Measurements from ENCODE around the gene APOC4.

The APOC4 gene, protein sequence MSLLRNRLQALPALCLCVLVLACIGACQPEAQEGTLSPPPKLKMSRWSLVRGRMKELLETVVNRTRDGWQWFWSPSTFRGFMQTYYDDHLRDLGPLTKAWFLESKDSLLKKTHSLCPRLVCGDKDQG

DNA sequence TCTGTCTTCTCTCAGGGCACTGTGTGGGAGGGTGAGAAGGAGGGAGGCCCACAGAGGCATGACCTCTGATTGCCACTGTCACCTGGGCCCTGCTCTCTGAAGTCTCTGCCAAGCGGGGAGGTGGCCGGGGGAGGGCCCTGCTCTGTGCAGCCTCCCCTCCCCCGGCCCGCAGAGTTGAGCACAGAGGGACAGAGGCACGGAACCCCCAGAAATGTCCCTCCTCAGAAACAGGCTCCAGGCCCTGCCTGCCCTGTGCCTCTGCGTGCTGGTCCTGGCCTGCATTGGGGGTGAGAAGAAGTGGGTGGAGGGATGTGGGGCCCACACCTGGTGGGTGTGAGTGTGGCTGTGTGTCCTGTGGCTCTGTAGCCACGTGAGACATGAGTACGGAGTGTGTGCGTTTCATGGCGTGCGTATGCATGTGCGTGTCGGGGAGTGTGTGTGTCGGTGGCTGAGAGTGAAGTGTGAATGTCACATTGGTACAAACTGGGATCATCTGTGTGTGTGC, at the start of gene APOC4:
APOC4 (plus strand) TSS at position 171 of the 505 bp plus-strand sequence; CDS start at position 212, 41 bp downstream.
- H3K27ac Mint-ChIP-seq, result no peak within 1 kb of the TSS
- H3K9me3 Mint-ChIP-seq (ENCODE audit: low read depth), result no peaks in the 10 kb centered on the region
- H3K4me3 Mint-ChIP-seq, result no peak within 1 kb of the TSS
- H3K36me3 Mint-ChIP-seq, result no peaks in the 10 kb centered on the region
- no peaks in the 10 kb centered on the region for H3K27me3 Mint-ChIP-seq
- H3K4me1 Mint-ChIP-seq (ENCODE audit: low read depth), result no peaks in the 10 kb centered on the region

DNA sequence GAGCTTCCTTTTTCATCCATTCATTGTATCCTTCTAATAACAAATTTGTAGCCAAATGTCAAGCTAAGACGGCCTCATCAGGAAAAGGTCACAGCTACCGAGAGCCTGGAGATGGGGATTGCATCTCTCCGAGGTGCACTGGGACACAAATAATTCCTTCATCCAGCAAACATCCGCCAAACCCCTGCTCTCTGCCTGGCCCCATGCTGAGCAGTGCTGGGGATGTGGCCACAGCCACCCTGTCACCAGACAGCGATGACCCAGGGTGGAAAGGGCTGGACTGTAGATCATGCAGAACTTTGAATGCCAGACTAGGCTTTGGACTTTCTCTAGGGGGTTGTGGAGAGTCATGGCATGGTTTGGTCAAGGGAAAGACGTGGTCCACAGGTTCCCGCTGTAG, 49.1 kb upstream of the APOC4 start:
- Mint-ChIP-seq H3K27ac (peak overlapping the region; percentile 72), H3K4me3 (peak overlapping the region; percentile 96), H3K4me1 (ENCODE audit: low read depth) (peaks cover 34% of the 10 kb centered on the region), H3K9me3 (ENCODE audit: low read depth) (no peaks in the 10 kb centered on the region), H3K27me3 (no peaks in the 10 kb centered on the region), H3K36me3 (peaks cover 5% of the 10 kb centered on the region)

DNA sequence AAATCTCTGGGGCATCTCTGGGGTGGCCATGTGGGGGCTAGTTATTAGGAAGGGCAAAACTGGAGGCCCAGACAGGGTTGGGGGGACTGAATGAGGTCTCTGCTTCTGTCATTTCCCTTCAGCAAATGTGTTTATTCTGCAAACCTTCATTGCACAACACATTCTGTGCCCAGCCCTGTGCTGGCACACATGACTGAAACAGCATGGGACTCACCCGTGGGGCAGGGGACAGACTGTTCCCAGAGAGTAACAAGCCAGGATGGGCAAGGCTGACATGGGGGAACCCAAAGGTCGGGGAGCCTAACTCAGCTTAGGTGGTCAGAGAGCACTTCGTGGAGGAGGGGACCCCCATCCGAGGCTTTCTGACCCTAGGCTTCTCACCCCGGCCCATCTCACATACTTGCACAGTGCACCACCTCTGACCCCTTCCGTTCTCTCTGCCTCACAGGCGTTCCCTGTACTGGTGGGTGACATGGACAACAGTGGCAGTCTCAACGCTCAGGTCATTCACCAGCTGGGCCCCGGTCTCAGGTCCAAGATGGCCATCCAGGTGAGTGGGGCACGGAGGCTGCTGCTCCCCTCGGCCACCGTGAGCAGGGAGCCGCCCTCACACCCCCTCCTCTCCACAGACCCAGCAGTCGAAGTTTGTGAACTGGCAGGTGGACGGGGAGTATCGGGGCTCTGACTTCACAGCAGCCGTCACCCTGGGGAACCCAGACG, 48.5 kb upstream of the APOC4 start:
- peak overlapping the region; percentile 96 for H3K4me3 Mint-ChIP-seq
- H3K36me3 Mint-ChIP-seq, result peaks cover 5% of the 10 kb centered on the region
- H3K27ac Mint-ChIP-seq, result no peak overlapping the region
- H3K27me3 Mint-ChIP-seq, result no peaks in the 10 kb centered on the region
- peaks cover 34% of the 10 kb centered on the region for H3K4me1 Mint-ChIP-seq (ENCODE audit: low read depth)
- no peaks in the 10 kb centered on the region for H3K9me3 Mint-ChIP-seq (ENCODE audit: low read depth)

DNA sequence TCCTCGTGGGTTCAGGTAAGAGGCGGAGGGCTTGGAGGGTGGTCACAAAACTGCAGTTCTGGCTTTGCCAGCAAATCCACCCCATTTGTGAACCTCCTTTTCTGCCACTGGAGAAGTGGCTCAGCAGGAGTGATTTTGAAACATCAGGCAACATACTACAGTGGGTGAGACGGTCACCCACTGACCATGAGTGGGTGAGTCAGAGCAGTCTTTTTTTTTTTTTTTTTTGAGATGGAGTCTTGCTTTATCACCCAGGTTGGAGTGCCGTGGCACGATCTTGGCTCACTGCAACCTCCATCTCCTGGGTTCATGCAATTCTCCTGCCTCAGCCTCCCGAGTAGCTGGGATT, 48.0 kb upstream of the APOC4 start:
- no peak overlapping the region for H3K27ac Mint-ChIP-seq
- H3K4me1 Mint-ChIP-seq (ENCODE audit: low read depth), result peaks cover 32% of the 10 kb centered on the region
- H3K4me3 Mint-ChIP-seq, result peak overlapping the region; percentile 30
- H3K36me3 Mint-ChIP-seq, result peaks cover 5% of the 10 kb centered on the region
- H3K27me3 Mint-ChIP-seq, result no peaks in the 10 kb centered on the region
- no peaks in the 10 kb centered on the region for H3K9me3 Mint-ChIP-seq (ENCODE audit: low read depth)

DNA sequence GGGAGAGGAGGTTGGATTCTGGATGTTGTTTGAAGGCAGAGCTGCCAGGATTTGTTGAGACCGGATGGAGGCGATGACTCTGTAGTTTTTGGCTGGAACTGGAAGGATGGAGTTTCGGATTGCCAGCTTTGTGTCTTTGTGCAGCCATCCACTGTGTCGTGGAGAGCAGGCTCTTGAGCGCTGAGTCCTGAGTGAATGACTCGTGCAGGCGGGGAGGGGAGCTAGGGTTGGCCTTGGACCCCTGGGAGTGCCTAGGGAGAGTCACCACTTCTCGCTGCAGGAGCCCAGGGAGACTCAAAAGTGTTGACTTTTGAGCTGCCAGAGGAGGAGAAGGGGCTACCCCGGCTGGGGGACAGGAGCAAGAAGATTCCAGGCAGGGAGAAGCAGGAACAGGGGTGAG, 47.1 kb upstream of the APOC4 start:
- peaks cover 5% of the 10 kb centered on the region for H3K36me3 Mint-ChIP-seq
- H3K4me1 Mint-ChIP-seq (ENCODE audit: low read depth), result peaks cover 31% of the 10 kb centered on the region
- no peak overlapping the region for H3K27ac Mint-ChIP-seq
- H3K9me3 Mint-ChIP-seq (ENCODE audit: low read depth), result no peaks in the 10 kb centered on the region
- H3K27me3 Mint-ChIP-seq, result no peaks in the 10 kb centered on the region
- peak overlapping the region; percentile 42 for H3K4me3 Mint-ChIP-seq

DNA sequence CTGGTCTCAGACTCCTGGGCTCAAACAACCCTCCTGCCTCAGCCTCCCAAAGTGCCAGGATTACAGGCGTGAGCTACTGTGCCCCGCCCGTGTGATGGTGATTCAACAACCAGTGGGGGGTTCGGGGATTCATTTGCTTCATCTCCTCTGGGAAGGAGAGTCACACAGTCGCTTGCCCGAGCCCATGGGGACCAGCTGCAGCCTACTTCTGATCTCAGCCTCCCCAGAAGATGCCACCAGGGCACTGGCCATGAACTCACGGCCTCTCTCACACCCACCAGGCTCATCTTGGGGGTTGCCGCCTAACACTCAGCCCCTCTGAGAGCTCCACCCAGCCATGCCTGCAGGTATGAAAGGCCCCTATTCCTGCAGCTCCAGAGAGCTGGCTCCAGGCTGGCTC, 44.2 kb upstream of the APOC4 start:
- Mint-ChIP-seq H3K27me3 (no peaks in the 10 kb centered on the region), H3K36me3 (peaks cover 3% of the 10 kb centered on the region), H3K9me3 (ENCODE audit: low read depth) (no peaks in the 10 kb centered on the region), H3K4me3 (no peak overlapping the region), H3K27ac (no peak overlapping the region), H3K4me1 (ENCODE audit: low read depth) (peaks cover 16% of the 10 kb centered on the region)

DNA sequence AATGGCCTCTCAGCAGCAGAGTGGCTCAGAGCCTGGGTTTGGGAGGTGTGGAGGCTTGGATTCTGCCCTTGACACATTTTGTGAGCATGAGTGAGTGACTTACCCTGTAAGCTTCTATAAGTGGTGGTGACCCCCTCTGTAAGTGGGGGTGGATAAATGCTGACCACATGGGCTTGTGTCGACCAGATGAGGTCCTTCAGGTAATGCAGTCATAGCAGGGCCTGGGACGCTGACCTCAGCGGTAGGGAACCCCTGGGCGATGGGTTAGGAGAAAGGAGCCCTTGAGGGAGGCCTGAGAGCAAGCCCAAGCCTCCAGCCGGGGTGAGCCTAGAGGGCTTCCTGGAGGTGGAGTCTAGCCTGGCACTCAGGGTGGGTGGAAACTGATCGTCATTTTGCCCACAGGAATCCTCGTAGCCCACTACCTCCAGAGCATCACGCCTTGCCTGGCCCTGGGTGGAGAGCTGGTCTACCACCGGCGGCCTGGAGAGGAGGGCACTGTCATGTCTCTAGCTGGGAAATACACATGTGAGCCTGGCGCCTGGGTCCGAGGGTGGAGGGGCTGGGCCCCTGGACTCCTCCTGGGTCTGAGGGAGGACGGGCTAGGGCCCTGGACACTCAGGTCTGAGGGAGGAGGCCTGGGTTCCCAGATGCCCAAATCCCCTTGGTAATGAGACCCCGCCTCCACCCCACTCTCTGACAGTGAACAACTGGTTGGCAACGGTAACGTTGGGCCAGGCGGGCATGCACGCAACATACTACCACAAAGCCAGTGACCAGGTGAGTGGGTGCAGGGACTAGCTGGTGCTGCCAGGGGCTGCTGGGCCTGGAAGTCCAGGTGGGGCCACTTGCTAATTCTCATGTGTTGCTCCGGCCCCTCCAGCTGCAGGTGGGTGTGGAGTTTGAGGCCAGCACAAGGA, 41.5 kb upstream of the APOC4 start:
- no peaks in the 10 kb centered on the region for H3K9me3 Mint-ChIP-seq (ENCODE audit: low read depth)
- H3K4me1 Mint-ChIP-seq (ENCODE audit: low read depth), result peaks cover 7% of the 10 kb centered on the region
- H3K27ac Mint-ChIP-seq, result no peak overlapping the region
- no peak overlapping the region for H3K4me3 Mint-ChIP-seq
- H3K27me3 Mint-ChIP-seq, result no peaks in the 10 kb centered on the region
- H3K36me3 Mint-ChIP-seq, result peaks cover 3% of the 10 kb centered on the region

DNA sequence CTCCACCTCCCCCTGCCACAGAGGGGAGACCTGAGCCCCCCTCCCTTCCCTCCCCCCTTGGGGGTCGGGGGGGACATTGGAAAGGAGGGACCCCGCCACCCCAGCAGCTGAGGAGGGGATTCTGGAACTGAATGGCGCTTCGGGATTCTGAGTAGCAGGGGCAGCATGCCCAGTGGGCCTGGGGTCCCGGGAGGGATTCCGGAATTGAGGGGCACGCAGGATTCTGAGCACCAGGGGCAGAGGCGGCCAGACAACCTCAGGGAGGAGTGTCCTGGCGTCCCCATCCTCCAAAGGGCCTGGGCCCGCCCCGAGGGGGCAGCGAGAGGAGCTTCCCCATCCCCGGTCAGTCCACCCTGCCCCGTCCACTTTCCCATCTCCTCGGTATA, 38.8 kb upstream of the APOC4 start:
- Mint-ChIP-seq H3K4me3 (no peak overlapping the region), H3K4me1 (ENCODE audit: low read depth) (peaks cover 10% of the 10 kb centered on the region), H3K27ac (no peak overlapping the region), H3K36me3 (peaks cover 3% of the 10 kb centered on the region), H3K27me3 (peaks cover 8% of the 10 kb centered on the region), H3K9me3 (ENCODE audit: low read depth) (no peaks in the 10 kb centered on the region)

DNA sequence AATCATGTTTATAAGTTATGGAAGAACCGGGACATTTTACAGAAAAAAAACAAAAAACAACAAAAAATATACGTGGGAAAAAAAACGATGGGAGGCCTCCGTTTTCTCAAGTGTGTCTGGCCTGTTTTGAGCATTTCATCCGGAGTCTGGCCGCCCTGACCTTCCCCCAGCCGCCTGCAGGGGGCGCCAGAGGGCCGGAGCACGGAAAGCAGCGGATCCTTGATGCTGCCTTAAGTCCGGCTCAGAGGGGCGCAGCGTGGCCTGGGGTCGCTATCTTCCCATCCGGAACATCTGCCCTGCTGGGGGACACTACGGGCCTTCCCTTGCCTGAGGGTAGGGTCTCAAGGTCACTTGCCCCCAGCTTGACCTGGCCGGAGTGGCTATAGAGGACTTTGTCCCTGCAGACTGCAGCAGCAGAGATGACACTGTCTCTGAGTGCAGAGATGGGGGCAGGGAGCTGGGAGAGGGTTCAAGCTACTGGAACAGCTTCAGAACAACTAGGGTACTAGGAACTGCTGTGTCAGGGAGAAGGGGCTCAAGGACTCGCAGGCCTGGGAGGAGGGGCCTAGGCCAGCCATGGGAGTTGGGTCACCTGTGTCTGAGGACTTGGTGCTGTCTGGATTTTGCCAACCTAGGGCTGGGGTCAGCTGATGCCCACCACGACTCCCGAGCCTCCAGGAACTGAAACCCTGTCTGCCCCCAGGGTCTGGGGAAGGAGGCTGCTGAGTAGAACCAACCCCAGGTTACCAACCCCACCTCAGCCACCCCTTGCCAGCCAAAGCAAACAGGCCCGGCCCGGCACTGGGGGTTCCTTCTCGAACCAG, 38.2 kb upstream of the APOC4 start:
- Mint-ChIP-seq H3K27me3 (peaks cover 8% of the 10 kb centered on the region), H3K4me1 (ENCODE audit: low read depth) (peaks cover 10% of the 10 kb centered on the region), H3K4me3 (peak overlapping the region; percentile 10), H3K9me3 (ENCODE audit: low read depth) (no peaks in the 10 kb centered on the region), H3K27ac (no peak overlapping the region), H3K36me3 (peaks cover 3% of the 10 kb centered on the region)

DNA sequence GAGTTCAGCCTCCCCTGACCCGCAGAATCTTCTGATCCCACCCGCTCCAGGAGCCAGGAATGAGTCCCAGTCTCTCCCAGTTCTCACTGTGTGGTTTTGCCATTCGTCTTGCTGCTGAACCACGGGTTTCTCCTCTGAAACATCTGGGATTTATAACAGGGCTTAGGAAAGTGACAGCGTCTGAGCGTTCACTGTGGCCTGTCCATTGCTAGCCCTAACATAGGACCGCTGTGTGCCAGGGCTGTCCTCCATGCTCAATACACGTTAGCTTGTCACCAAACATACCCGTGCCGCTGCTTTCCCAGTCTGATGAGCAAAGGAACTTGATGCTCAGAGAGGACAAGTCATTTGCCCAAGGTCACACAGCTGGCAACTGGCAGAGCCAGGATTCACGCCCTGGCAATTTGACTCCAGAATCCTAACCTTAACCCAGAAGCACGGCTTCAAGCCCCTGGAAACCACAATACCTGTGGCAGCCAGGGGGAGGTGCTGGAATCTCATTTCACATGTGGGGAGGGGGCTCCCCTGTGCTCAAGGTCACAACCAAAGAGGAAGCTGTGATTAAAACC, 37.5 kb upstream of the APOC4 start:
- Mint-ChIP-seq H3K4me1 (ENCODE audit: low read depth) (peaks cover 10% of the 10 kb centered on the region), H3K9me3 (ENCODE audit: low read depth) (no peaks in the 10 kb centered on the region), H3K4me3 (no peak overlapping the region), H3K27ac (no peak overlapping the region), H3K27me3 (peaks cover 8% of the 10 kb centered on the region), H3K36me3 (peaks cover 3% of the 10 kb centered on the region)

DNA sequence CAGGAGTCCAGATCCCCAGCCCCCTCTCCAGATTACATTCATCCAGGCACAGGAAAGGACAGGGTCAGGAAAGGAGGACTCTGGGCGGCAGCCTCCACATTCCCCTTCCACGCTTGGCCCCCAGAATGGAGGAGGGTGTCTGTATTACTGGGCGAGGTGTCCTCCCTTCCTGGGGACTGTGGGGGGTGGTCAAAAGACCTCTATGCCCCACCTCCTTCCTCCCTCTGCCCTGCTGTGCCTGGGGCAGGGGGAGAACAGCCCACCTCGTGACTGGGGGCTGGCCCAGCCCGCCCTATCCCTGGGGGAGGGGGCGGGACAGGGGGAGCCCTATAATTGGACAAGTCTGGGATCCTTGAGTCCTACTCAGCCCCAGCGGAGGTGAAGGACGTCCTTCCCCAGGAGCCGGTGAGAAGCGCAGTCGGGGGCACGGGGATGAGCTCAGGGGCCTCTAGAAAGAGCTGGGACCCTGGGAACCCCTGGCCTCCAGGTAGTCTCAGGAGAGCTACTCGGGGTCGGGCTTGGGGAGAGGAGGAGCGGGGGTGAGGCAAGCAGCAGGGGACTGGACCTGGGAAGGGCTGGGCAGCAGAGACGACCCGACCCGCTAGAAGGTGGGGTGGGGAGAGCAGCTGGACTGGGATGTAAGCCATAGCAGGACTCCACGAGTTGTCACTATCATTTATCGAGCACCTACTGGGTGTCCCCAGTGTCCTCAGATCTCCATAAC, 36.4 kb upstream of the APOC4 start, which contains the start of gene APOE:
APOE (plus strand) TSS at position 360 of the 724 bp plus-strand sequence. CDS start 829 bp downstream, outside the sequence.
- no peaks in the 10 kb centered on the region for H3K9me3 Mint-ChIP-seq (ENCODE audit: low read depth)
- H3K27ac Mint-ChIP-seq, result no peak within 1 kb of the TSS
- H3K27me3 Mint-ChIP-seq, result peaks cover 8% of the 10 kb centered on the region
- peaks cover 10% of the 10 kb centered on the region for H3K4me1 Mint-ChIP-seq (ENCODE audit: low read depth)
- H3K36me3 Mint-ChIP-seq, result peaks cover 3% of the 10 kb centered on the region
- H3K4me3 Mint-ChIP-seq, result no peak within 1 kb of the TSS

DNA sequence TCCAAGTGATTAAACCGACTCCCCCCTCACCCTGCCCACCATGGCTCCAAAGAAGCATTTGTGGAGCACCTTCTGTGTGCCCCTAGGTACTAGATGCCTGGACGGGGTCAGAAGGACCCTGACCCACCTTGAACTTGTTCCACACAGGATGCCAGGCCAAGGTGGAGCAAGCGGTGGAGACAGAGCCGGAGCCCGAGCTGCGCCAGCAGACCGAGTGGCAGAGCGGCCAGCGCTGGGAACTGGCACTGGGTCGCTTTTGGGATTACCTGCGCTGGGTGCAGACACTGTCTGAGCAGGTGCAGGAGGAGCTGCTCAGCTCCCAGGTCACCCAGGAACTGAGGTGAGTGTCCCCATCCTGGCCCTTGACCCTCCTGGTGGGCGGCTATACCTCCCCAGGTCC, 34.4 kb upstream of the APOC4 start:
- no peak overlapping the region for H3K27ac Mint-ChIP-seq
- peaks cover 2% of the 10 kb centered on the region for H3K36me3 Mint-ChIP-seq
- H3K9me3 Mint-ChIP-seq (ENCODE audit: low read depth), result no peaks in the 10 kb centered on the region
- H3K4me1 Mint-ChIP-seq (ENCODE audit: low read depth), result peaks cover 9% of the 10 kb centered on the region
- peaks cover 11% of the 10 kb centered on the region for H3K27me3 Mint-ChIP-seq
- no peak overlapping the region for H3K4me3 Mint-ChIP-seq

DNA sequence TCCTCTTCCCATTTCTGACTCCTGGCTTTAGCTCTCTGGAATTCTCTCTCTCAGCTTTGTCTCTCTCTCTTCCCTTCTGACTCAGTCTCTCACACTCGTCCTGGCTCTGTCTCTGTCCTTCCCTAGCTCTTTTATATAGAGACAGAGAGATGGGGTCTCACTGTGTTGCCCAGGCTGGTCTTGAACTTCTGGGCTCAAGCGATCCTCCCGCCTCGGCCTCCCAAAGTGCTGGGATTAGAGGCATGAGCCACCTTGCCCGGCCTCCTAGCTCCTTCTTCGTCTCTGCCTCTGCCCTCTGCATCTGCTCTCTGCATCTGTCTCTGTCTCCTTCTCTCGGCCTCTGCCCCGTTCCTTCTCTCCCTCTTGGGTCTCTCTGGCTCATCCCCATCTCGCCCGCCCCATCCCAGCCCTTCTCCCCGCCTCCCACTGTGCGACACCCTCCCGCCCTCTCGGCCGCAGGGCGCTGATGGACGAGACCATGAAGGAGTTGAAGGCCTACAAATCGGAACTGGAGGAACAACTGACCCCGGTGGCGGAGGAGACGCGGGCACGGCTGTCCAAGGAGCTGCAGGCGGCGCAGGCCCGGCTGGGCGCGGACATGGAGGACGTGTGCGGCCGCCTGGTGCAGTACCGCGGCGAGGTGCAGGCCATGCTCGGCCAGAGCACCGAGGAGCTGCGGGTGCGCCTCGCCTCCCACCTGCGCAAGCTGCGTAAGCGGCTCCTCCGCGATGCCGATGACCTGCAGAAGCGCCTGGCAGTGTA, 33.8 kb upstream of the APOC4 start:
- H3K27me3 Mint-ChIP-seq, result peaks cover 13% of the 10 kb centered on the region
- peaks cover 8% of the 10 kb centered on the region for H3K4me1 Mint-ChIP-seq (ENCODE audit: low read depth)
- H3K9me3 Mint-ChIP-seq (ENCODE audit: low read depth), result no peaks in the 10 kb centered on the region
- no peak overlapping the region for H3K27ac Mint-ChIP-seq
- no peaks in the 10 kb centered on the region for H3K36me3 Mint-ChIP-seq
- peak overlapping the region; percentile 27 for H3K4me3 Mint-ChIP-seq
